DMS 273 (cell line): ENCODE measurements around the gene LILRA6.
A peak's percentile ranks its signal among the peaks of the same experiment; 100 is the strongest.
"Not testable (repeated sequence)": the region's sequence is repeated elsewhere in the genome, so short reads cannot be mapped to it uniquely, and the experiment has no call there.

ENCODE experiments used
- DNase-seq: peaks from one replicate; lab custom pipeline; 2025; ENCODE audit not compliant: unreplicated experiment; lab: John Stamatoyannopoulos, UW

Gene LILRA6

DNA sequence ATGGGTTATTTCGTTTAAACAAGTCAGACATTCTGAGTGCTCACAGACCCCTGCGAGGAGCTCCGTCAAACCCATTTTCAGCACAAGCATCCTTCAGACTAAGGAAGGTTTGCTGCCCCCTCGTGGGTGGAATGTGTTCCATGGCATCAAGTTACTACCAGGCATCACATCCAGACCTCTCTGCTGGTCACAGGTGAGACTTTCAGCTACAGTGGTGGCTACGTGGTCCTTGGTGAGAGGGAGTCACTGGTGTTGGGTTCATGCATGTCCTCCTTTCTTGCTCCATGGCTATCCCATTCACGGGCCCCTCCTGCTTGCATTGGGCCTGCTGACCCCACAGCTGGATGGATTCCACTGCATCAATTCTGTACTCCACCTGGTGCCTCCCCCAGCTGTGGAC, 23.5 kb upstream of the LILRA6 start:
- DNase-seq = peak; percentile 84

DNA sequence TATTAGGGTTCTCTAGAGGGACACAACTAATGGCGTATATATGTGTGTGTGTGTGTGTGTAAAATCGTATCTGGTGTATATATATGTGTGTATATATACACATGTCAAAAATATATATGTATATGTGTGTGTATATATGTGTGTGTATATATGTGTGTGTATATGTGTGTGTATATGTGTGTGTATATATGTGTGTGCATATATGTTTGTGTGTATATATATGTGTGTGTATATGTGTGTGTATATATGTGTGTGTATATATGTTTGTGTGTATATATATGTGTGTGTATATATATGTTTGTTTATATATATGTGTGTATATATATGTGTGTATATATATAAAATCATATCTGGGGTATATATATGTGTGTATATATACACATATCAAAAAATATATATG, 19.9 kb upstream of the LILRA6 start:
- DNase-seq = no peak

DNA sequence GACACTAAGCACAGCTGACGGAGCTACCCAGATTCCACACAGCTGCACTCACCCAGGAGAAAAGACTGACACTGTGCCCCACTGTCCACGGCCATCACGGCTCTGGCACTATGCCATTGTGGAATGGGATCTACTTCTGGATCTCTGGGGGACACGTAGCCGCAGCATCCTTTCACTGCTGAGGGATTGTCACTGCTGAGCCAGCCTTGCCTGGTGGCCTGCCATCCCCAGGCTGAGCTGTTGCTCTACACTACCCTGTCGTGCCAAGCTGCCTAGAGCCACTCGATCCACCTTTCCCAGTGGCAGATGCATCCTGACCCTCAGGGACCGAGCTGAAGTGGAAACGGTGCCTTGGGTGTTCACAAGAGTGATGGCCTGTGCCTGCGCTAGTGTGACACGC, 19.5 kb upstream of the LILRA6 start:
- DNase-seq = no peak

DNA sequence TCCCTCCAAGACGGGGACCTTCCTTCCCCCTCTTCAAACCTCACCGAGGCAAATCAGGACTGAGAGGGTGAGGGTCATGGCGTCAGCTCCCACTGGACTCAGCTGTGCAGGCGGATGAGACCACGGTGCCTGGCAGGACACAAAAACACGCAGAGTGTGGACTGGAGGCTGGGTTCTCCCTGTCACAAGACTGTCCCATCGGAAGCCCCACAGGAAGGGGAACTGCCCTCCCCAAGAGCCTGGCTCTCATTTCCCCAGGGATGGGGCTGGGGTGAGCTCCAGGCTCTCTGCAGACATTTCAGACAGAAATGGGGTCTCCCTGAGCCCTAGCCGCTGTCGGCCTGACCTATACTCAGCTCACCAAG, 14.5 kb upstream of the LILRA6 start, which contains the start of gene LILRB5:
TSS of gene LILRB5 (minus strand) at position 158 of the 365 bp plus-strand sequence. CDS start at position 78, 80 bp downstream.
- DNase-seq = no peak

DNA sequence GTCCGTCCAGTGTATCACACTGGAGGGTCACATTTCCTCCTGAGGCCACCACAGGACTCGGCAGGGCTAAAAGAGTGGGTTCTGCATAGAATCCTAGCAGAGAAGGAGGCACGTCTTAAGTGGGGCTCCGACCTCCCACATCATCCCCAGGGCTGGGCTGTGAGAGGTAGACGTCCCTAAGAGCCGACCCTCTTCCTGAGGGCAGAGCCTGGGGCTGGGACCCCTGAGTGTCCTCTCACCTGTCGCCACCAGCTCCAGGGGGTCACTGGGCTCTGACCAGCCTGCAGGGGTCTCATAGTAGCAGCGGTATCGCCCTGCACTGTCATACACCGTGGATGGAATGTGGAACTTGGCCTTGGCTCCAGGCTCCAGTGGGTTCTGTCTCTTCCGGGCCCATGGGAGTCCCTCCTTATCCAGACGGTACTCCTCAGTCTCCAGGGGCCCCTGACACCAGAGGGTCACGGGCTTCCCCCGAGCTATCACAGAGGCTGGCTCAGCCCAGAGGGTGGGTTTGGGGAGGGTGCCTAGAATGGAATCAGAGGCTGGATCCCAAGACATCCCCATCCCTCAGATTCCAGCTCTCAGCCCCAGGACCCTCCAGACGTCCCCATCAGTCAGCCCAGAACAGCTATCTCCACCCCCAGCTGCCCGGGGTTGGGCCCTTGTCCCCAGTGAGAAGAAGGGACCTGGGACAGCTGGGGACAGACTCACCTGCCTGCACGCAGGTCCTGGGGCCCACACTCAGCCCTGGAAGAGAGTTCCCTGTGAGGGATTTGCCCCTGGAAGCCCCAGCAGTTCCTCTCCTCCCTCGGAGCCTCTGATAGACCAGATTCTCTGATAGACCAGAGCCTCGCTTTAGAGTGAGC, 13.9 kb upstream of the LILRA6 start:
- DNase-seq = no peak

DNA sequence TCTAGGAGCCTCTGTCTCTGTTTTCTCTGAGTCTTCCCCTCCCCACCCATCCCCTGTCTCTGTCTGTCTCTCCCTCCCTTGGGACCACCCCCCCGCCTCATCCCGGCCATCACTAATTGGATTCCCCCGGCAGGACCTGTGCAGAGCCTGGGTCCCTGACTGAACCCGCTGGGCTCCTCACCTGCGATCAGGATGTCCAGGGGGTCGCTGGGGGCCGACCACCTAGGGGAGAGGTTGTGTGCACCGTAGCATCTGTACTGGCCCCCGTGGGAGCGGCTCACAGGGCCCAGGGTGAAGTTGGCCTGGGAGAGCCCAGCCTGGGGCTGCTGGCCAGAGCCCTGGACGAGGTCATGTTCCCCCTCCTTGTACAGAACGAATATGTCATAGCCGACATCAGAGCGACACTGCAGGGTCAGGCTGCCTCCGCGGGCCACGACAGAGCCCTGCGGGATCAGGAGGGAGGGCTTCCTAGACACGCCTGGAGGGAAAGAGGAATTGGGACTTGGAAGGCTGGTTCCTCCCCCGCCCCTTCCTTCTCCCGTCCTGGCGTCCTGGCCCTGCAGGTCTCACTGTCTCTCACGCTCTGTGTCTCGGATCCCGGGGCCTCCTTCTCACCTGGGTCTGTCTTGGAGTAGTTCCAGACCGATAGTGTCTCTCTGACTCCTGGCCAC, 12.7 kb upstream of the LILRA6 start:
- no peak for DNase-seq

DNA sequence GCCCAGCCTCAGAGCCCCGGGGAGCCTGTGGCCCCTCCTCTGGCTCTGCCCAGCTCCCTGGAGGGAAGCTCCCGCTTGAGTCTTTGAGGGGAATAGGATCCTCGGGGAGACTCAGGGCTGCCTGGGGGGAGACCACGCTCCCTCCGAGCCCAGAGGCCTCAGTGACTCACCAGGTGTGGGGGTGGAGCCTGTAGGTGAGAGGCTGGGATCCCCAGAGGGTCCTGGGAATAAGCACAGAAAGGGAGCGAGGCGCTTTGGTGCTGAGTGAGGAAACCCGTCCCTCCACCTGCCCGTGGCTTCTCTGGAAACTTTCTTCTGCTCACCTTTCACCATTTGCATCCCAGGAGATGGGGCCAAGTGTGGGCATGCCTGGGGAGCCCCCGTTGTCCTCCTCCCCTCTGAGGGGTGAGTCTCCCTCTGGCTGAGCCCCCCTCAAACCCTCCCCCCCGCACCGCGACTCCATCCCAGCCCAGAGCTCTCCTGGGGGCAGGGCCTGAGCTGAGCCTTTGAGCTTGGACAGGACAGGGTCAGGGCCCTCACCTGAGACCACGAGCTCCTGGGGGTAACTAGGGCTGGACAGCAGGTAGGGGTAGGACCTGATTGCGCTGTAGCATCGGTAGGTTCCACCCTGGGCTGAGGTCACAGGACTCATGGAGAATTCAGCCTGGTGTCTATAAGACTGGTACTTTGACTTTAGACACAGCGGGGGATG, 11.8 kb upstream of the LILRA6 start:
- no peak for DNase-seq

DNA sequence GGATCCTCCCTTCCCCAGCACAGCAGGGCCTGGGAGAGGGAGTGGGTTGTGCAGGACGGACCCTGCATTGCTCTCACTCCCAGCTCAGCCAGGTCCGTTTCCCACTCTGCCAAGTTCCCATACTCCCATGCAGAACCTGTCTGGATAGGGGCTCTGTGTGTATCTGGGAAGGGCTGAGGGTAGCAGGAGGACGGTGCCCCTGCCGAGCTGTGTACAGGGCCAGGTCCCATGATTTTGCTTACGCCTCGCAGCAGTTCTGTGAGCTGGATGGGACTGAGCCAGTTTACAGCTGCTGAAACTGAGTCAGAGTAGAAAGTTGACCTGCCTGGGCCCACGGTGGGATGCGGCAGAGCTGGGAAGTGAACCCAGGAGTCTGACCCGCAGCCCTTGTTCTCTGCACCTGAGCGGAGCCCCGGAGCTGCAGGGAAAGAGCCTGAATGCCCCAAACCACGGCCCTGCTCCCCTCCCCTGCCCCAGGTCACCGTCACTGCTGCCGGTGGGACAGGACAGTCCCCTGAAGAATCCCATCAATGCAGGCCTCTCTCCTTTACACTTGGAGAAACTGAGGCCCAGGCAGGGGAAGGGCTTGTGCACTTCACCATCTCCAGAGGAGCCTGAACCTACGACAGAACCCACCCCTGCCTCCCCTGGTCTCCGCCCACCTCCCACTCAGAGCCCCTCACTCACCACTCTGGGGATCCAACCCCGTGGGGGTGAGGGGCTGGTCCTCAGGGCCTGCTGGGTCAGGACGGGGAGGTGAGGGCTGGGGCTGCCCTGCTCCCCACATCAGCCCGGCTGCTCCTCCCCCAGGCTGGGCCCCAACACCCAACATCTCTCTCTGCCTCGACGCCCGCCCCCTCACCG, 11.0 kb upstream of the LILRA6 start:
- no peak for DNase-seq

DNA sequence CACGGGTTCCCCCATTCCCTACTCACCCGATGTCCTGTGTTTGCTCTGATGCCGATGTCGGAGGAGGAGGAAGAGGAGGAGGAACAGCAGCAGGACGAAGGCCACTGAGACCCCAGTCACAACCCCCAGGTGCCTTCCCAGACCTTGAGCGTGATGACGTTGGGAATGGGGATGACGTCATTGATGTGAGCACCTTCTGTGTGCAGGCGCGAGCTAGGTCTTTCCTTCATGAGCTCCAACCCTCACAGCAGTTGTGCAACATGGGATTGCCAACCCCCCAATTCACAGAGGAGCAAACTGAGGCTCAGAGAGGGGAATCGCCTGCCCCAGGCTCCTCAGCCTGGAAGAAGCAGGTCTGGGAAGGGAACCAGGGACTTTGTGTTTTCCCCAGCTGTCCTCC, 10.3 kb upstream of the LILRA6 start:
- DNase-seq = no peak

DNA sequence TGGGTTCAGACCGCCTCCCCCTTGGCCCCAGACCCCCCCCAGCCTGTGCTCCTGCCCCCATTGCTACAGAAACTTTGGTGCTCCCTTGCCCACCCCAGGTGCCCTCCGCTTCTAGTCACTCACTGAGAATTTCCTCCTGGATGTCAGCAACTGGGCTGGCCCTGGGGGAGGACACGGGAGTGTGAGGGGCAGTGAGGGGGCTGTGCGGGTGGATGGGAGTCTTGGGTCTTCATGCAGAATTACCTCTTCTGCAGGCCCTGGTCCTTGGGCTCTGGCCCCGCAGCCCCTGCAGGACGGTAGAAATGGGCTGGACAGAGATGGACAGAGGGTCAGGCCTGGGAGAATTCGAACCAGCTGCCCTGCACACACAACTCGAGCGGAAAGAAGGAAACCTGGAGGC, 9.7 kb upstream of the LILRA6 start:
- DNase-seq = no peak

DNA sequence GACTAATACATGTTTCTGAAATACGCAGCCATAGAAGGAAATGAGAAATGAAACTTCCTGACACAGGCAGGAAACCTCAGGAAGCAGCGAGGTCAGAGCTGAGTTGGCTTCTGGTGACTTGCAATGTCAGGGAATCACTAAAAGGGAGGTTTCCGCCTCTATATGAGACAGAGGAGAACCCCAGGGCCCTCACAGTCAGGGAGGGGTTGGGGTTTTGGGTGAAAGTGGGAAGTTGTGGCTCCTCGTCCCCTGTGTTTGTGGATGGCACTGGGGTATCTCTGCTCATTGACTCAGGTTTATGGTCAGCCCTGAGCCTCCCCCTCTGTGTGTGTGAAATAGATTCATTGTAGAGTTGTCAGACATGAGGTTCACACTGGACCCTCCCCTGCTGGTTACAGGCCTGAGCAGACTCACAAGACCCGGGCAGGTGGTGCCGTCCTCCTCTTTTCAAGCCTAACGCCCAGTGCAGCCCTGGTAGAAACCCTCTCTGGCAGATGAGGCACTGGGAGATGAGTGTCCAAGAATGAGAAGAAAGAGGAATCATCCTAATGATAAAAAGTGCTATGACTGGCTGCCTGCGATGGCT, 5.5 kb upstream of the LILRA6 start:
- DNase-seq = no peak

DNA sequence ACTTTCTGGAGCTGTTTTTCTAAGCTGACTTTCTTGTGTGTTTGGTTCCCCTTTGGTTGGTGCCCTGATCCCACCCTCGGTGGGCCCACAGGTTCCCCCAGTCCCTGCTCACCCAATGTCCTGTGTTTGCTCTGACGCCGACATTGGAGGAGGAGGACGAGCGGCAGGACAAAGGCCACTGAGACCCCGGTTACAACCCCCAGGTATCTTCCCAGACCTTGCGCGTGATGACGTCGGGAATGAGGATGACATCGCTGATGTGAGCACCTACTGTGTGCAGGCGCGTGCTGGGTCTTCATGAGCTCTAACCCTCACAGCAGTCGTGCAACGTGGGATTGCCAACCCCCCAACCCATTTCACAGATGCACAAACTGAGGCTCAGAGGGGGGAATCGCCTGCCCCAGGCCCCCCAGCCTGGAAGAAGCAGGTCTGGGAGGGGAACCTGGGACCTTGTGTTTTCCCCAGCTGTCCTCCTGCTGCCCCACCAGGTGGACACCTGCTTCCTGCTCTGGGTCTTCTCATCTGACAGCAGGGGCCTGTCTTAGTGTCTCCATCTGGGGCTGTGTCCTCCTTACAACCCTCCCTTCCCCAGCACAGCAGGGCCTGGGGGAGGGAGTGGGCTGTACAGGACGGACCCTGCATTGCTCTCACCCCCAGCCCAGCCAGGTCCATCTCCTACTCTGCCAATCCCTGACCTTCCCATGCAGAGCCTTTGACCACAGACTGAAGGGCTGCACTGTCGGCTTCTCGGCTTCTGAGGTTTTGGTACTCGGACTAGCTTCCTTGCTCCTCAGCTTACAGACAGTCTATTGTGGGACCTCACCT, 4.7 kb upstream of the LILRA6 start:
- DNase-seq = no peak

DNA sequence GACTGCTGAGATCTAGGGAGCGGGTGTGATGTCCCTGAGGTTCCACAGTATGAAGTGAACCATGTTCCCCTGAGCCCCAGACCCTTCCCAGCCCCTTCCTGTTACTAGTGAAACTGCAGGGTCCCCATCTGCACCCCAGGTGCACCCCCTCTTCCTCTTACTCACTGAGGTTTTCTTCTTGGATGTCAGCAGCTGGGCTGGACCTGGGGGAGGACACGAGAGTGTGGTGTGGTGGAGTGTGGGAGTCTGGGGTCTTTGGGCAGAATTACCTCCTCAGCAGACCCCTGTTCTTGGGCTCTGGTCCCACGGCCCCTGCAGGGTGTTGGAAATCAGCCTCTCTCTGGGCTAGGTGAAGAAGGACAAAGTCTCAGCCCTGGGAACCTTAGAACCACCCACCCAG, 3.3 kb upstream of the LILRA6 start:
- no peak for DNase-seq

DNA sequence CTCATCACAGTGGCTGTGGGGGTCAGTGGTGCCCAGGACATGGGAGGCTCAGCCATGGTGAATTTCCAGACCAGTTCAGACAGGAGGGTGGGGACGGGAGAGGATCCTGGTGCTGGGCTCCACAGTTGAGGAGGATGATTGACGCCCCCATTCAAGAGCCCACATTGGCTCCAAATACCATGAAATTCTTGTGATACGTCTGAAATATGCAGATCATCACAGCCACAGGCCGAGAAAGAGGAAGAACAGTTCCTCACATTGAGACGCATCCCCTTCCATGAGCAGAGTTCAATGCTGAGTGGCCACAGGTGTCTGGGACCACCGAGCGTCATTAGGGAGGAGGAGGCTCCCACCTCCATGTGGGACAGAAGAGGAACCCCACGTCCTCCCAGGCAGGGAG, 1.2 kb upstream of the LILRA6 start:
- DNase-seq = not testable (repeated sequence)

DNA sequence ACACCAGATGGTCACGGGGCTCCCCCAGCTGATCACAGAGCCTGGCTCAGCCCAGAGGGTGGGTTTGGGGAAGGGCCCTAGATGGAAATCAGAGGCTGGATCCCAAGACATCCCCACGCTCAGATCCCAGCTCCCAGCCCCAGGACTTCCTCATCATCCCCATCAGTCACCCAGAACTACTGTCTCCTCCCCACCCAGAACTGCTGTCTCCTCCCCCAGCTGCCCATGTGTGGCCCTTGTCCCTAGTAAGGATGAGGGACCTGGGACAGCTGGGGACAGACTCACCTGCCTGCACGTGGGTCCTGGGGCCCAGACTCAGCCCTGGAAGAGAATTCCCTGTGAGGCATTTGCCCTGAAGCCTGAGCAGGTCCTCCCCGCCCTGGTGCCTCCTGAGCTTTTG, 356 bp downstream of the LILRA6 start:
- not testable (repeated sequence) for DNase-seq

DNA sequence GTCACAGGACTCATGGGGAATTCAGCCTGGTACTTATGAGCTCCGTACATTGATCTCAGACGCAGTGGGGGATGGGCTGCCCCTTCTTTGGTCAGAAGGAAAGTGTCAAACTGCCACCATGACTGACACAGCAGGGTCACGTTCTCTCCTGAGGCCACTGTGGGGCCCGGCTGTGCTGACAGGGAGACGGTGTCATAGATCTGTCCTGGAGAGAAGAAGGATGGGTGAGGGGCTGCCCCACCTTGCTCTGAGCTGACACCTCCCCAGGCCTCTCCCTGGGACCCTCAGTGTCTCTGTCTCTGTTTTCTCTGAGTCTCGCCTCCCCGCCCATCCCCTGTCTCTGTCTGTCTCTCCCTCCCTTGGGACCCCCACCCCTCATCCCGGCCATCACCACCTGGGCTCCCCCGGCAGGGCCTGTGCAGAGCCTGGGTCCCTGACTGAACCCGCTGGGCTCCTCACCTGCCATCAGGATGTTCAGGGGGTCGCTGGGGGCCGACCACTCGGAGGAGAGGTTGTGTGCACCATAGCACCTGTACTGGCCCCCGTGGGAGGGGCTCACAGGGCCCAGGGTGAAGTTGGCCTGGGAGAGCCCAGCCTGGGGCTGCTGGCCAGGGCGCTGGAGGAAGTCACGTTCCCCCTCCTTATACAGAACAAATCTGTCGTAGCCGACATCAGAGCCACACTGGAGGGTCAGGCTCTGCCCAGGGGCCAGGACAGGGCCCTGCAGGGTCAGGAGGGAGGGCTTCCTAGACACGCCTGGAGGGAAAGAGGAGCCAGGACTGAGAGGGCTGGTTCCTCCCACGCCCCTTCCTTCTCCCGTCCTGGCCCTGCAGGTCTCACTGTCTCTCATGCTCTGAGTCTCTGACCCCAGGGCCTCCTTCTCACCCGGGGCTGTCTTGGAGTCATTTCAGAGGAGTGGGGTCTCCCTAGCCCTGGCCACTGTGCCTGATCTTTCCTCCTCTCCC, 1.9 kb downstream of the LILRA6 start:
- not testable (repeated sequence) for DNase-seq

DNA sequence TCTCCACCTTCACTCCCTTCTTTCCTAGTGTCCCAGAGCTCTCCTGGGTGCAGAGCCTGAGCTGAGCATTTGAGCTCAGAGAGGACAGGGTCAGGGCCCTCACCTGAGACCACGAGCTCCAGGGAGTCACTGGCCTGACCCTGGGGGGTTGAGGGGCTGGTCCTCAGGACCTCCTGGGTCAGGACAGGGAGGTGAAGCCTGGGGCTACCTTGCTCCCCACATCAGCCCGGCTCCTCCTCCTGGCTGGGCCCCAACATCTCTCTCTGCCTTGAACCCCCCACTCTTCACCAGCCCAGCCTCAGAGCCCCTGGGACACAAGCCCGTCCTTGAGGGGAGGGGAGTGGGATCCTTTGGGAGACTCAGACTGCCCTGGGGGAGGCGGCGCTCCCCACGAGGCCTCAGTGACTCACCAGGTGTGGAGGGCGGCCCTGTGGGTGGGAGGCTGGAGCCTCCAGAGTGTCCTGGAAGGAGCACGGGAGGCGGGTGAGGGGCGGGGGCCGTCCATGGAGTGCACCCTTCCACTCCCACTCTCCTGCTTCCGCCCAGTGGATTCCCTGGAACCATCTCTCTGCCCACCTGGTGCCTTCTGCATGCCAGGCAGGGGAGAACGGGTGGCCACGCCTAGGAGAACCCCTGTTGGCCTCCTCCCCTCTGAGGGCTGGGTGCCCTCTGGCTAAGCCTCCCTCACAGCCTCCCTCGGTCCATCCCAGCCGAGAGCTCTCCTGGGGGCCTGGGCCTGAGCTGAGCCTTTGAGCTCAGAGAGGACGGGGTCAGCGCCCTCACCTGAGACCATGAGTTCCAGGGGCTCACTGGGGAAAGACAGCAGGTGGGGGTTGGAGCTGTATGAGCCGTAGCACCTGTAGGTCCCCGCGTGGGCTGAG, 2.9 kb downstream of the LILRA6 start:
- DNase-seq = not testable (repeated sequence)

DNA sequence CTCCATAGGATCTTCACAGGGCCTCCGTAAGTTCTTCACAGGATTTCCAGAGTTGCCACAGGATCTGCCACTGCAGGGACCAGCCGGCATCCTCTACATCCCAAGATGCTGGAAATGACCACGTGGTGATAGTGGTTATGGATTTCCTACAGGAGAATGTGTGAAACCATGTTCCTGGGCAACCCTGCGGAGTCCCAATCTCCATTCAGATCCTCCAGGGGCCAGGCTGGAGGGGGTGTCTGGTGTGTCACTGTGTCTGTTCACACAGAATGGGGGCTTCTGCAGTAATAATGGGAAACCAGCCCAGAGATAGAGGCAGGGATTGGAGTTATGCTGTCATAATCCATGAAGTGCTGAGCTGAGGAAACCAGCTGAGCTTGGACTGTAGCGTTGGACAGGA, 8.6 kb downstream of the LILRA6 start:
- no peak for DNase-seq
